HuH-7.5 (cell line): ENCODE results near the gene MRGPRD.

ENCODE experiments used
- DNase-seq: peaks from one replicate; pipeline ENCODE4 v3.0.0; 2011; ENCODE audit warnings: low spot score

Gene MRGPRD

DNA sequence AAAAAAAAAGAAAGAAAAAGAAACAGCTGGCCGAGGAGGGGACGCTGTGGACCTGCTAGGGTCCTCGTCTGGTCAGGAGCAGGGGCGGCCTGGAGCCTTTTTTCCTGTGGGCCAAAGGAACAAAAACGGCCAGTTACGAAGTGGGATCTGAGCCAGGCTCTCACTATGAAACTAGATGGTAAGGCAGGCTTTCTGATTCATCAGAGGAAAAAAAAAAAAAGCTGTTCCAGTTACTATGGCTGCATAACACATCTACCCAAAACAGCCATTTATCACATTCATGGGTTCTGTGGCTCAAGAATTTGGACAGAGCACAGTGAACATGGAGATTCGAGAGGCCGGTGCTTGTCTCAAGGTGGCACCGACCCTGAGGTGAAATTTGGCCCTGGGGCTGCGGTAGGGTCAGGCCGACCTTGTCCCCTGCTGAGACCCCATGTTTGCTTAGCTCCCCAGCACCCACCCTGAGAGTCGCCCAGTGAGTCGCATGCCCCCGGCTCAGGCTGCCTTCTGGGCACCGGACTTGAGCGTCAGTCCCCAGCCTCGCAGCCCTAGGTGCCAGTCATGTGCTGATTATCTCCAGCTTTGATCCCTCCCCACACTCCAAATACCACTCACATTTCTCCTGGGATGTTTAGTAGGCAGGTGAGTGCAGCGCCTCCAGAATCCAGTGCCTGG, 34.2 kb downstream of the MRGPRD start:
- no peak for DNase-seq

GRCh38 chr11:68942751-68943271, 38.0 kb downstream of the MRGPRD start:
- DNase-seq: no peak

DNA sequence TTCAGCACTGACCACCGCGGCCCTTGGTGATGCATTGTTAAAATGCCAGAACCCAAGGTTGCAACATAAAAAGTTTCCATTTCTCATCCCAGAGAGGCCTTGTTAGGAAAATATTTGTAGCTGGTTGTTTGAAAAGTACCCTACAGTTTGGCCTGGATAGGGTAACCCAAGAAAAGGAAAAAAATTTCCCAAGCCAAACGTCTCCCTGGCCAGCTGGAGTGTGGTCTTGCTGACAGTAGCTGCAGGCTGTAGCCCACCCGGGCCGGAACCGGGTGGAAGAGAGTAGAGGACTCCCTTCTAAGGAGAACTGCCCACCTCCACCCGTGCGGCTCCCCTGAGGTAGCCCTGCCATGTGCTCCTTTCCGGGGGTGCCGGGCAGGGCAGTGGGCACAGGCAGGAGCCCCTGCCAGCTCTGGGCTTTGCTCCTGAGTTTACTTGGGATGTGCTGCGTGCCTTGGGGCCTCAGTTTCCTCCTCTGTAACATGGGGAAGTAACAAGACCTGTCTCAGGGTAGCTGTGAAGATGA, 38.6 kb downstream of the MRGPRD start:
- DNase-seq: no peak

- DNase-seq: no peak
These were observed 39.3 kb downstream of the MRGPRD start for GRCh38 chr11:68941324-68942094.

GRCh38 chr11:68940651-68941323, 40.0 kb downstream of the MRGPRD start:
- DNase-seq: no peak

DNA sequence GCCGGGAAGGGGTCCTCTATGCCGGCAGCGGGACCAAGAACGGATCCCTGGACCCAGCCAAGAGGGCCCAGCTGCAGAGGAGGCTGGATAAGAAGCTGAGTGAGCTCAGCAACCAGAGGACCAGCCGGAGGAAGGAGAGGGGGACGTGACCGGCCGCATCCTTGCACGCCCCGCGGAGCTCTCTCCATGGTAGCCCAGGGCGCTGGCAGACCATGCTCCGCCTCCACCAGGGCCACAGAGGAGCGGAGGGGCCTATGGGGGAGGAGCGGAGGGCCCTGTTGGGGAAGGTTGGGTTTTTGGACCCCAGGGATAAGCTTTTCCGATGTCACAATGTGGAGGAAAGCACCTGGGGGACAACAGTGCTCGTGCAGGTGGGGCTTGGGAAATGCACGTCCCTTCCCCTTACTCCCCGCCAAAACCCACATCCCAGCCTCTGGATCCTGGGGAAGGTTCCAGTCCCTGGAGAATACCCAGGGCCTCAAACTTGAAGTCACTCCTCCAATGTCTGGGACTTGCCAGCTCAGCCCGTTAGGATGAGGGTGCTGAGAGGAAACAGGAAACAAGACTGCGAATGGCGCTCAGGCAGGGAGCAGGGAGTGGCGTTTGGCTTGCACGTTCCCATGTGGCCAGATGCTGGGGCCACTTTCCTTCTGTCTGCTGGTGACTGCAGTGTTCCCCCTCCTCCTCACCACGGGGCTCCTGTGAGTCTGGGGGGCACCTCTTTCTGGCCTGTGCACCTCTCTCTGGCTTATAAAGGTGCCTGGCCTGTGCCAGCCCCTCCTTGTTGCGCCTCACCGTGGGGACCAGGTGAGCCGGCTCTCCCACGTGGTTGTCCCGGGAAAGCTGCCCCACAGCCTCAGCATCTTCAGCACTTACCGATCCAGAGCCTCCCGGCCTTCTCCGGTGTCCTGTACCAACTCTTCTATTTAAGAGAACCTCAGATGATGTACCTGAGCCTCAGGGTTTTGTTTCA, 40.9 kb downstream of the MRGPRD start:
- DNase-seq: no peak

- no peak for DNase-seq
These were observed 41.8 kb downstream of the MRGPRD start for GRCh38 chr11:68938816-68939582.

DNA sequence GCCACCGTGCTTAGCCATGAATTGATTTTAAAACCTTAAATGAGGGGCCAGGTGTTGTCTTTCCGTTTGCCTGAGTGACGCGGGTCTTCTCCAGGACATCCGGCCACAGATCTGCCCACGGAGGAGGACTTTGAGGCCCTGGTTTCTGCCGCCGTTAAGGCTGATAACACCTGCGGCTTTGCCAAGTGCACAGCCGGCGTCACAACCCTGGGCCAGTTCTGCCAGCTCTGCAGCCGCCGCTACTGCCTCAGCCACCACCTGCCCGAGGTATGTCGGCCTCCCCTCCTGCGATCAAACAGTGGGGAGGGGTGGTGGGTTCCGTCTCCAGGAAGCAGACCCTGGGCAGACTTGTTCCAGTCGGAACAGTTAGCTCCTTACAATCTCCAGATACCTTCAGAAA, 42.7 kb downstream of the MRGPRD start:
- DNase-seq: no peak

DNA sequence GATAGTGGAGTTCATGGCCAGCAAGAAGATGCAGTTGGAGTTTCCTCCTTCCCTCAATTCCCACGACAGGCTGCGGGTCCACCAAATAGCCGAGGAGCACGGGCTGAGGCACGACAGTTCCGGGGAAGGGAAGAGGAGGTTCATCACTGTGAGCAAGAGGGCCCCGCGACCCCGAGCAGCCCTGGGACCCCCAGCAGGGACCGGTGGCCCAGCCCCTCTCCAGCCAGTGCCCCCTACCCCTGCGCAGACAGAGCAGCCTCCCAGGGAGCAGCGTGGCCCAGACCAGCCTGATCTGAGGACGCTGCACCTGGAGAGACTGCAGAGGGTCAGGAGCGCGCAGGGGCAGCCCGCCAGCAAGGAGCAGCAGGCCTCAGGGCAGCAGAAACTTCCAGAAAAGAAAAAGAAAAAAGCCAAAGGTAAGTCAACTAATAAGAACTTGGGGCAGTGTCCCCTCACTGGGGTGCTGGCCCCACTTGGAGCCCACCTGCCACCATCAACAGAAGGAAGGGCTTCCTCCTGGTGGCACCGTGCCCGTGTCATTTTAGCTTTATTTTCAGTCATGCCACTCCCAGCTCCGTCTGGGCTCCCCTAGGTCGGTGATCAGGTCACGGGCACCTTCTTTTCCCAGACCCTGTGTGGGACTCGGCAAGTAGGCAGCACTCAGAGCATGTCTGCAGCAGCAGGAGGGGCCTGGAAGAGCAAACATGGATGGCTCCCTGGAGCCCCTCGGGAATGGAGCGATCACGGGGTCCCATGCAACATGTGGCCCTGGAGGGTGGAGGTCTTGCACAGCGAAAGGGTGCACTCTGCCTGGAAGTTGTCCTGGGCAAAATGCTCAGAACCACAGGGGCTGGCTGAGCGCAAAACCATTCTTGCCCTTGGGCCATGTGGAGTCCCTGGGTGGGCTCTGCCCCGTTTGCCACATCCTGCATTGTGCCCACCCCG, 43.8 kb downstream of the MRGPRD start:
- no peak for DNase-seq

GRCh38 chr11:68936358-68936636, 44.5 kb downstream of the MRGPRD start:
- no peak for DNase-seq

GRCh38 chr11:68935516-68936357, 45.0 kb downstream of the MRGPRD start:
- no peak for DNase-seq

DNA sequence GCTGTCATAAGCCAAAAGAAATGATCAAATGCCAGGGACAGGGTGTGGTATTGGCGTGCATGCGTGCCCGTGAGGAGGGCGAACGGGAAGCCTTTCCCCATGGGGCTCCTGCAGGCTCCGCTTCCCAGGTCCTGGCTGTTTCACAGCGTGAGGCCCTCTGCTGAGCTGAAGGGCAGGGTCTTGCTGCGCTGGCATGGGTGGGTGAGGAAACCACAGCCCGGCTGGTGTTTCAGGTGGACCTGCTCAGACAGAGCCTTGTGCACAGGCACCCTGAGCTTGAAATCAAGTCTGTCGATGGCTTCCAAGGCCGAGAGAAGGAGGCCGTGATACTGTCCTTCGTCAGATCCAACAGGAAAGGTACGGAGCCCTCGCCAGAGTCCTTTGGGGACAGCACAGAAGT, 45.7 kb downstream of the MRGPRD start:
- DNase-seq: no peak

- DNase-seq: no peak
These were observed 46.1 kb downstream of the MRGPRD start for GRCh38 chr11:68934666-68935065.

- no peak for DNase-seq
These were observed 46.5 kb downstream of the MRGPRD start for GRCh38 chr11:68934321-68934645.

GRCh38 chr11:68933605-68934320, 47.0 kb downstream of the MRGPRD start:
- no peak for DNase-seq

DNA sequence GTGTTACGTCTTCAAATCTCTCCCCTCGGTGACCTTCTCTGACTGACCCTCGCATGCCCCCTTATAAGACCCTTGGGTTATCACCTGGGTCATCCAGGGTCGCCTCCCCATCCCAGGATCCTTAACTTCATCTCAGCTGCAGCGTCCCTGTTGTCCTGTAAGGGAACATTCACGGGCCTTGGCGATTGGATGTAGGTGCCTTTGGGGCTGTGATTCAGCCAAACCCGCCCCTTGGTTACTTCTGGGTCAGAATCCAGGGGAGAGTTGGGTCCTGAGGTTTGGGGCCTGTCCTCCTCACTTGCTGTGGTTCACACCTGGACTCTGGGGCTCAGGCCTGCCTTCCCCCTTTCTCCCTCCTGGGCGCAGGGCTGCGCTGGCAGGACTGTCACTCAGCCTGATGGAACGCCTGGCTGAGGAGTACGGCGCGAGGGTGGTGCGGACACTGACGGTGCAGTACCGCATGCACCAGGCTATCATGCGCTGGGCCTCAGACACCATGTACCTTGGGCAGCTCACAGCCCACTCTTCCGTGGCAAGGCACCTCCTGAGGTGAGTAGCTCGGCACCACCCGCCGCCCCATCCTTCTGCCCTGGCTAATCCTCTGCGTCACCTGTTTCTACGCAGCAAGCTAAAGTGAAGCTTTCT, 47.7 kb downstream of the MRGPRD start:
- DNase-seq: no peak

DNA sequence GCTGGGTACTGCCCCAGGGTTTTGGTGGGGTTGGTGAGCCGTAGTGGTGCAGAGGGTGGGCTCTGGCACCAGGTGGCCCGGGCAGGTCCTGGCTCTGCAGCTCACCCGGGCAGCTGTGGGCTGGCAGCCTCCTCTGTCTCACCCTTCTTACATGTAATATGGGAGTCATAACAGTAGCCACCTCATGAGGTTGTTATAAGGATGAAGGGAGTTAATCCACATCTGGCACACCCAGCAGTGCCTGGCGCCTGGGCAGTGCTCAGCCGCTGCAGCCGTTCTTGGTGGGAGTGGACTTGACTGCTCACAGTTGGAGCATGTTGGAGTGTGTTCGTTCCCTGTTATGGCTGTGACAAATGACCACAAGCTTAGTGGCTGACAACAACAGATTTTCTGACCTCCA, 48.4 kb downstream of the MRGPRD start:
- no peak for DNase-seq

DNA sequence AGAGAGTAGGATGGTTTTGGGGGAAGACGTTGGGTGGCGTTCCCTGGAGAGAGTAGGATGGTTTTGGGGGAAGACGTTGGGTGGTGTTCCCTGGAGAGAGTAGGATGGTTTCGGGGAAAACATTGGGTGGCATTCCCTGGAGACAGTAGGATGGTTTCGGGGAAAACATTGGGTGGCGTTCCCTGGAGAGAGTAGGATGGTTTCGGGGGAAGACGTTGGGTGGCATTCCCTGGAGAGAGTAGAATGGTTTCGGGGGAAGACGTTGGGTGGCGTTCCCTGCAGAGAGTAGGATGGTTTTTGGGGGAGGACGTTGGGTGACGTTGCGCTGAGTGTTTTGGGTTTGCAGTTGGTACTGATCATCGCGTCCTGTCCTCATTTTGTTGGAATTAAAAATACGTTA, 48.9 kb downstream of the MRGPRD start:
- DNase-seq: no peak
